PFSK-1 (cell line): ENCODE measurements around the gene CERS6.

ENCODE experiments used
- FOXP2 ChIP-seq: optimal IDR thresholded peaks from 2 replicates; pipeline ENCODE3; 2011; ENCODE audit warnings: borderline replicate concordance, control low read depth, inconsistent platforms; ENCODE audit not compliant: insufficient read depth; ENCODE audit errors: extremely low read length, extremely low read depth
- POLR2AphosphoS5 ChIP-seq: IDR thresholded peaks from 2 replicates; pipeline ENCODE4 v1.6.1; 2012; ENCODE audit warnings: low read depth, mild to moderate bottlenecking, control low read depth, low read length, moderate library complexity
- SIN3A ChIP-seq: IDR thresholded peaks from 2 replicates; pipeline ENCODE4 v1.6.1; 2012; ENCODE audit warnings: mild to moderate bottlenecking, low read length, moderate library complexity, borderline replicate concordance; ENCODE audit not compliant: insufficient read depth
- TAF1 ChIP-seq: IDR thresholded peaks from 2 replicates; pipeline ENCODE4 v1.6.1; 2012; ENCODE audit warnings: low read length, control low read depth, borderline replicate concordance; ENCODE audit not compliant: insufficient read depth
- TF ChIP-seq, protein P1 (sequence below), 2 experiments: IDR thresholded peaks; 2 replicates each; pipeline versions ENCODE4 v1.6.1 to v1.8.0; 2011 to 2012; ENCODE audit warnings: low read depth in 2 of 2, low read length in 2 of 2, control low read depth in 1 of 2, inconsistent platforms in 1 of 2, mild to moderate bottlenecking in 1 of 2, moderate library complexity in 1 of 2; ENCODE audit not compliant: insufficient read depth in 1 of 2

- no peak for TF ChIP-seq TAF1
- TF ChIP-seq POLR2AphosphoS5 = no peak
- TF ChIP-seq SIN3A = no peak
- TF ChIP-seq, protein P1, sequence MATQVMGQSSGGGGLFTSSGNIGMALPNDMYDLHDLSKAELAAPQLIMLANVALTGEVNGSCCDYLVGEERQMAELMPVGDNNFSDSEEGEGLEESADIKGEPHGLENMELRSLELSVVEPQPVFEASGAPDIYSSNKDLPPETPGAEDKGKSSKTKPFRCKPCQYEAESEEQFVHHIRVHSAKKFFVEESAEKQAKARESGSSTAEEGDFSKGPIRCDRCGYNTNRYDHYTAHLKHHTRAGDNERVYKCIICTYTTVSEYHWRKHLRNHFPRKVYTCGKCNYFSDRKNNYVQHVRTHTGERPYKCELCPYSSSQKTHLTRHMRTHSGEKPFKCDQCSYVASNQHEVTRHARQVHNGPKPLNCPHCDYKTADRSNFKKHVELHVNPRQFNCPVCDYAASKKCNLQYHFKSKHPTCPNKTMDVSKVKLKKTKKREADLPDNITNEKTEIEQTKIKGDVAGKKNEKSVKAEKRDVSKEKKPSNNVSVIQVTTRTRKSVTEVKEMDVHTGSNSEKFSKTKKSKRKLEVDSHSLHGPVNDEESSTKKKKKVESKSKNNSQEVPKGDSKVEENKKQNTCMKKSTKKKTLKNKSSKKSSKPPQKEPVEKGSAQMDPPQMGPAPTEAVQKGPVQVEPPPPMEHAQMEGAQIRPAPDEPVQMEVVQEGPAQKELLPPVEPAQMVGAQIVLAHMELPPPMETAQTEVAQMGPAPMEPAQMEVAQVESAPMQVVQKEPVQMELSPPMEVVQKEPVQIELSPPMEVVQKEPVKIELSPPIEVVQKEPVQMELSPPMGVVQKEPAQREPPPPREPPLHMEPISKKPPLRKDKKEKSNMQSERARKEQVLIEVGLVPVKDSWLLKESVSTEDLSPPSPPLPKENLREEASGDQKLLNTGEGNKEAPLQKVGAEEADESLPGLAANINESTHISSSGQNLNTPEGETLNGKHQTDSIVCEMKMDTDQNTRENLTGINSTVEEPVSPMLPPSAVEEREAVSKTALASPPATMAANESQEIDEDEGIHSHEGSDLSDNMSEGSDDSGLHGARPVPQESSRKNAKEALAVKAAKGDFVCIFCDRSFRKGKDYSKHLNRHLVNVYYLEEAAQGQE (IDR thresholded peaks at IDR 0.05; ENCODE audit: insufficient read depth in 1 of 2, low read depth in 2 of 2, low read length in 2 of 2) = no peak
- no peak for TF ChIP-seq FOXP2
These were observed 214.4 kb downstream of the CERS6 start for GRCh38 chr2:168670478-168670877.
